Right ventricle myocardium inferior (tissue), 1 donor: ENCODE data around the gene OPCML. TPM values are rescaled to one million over a fixed set of nuclear protein-coding genes. Genes with fewer than 3 reads are reported as not detected.

ENCODE experiments used
- ATAC-seq: fragments of 200-7000 bp; cut with Tn5 transposase; one replicate; pipeline ENCODE4 v1.9.1; 2020; ENCODE audit warnings: mild to moderate bottlenecking, moderate library complexity
- DNase-seq: peaks from one replicate; pipeline ENCODE4 v3.0.0; 2021; ENCODE audit errors: missing footprints
- intact Hi-C: fragments of 100-400 bp; cut with DNase I; formaldehyde crosslinking; loops from one replicate; pipeline ENCODE4 v1.11.0; 2022
- total RNA-seq: library from RNA; stranded (reverse); fragmentation: NEBNext Ultra II Directional; extraction: Animal tissue kit (Norgen Biotek cat#: 25700); gene quantifications from one replicate; pipeline ENCODE4 v1.2.1, GENCODE V29; 2021
- donor health status: DM: no; HTN: yes; CAD: no; lungs with severe emphysema.

Gene OPCML
- total RNA-seq, 1 donor from 2014 or later = 0.05 TPM

DNA sequence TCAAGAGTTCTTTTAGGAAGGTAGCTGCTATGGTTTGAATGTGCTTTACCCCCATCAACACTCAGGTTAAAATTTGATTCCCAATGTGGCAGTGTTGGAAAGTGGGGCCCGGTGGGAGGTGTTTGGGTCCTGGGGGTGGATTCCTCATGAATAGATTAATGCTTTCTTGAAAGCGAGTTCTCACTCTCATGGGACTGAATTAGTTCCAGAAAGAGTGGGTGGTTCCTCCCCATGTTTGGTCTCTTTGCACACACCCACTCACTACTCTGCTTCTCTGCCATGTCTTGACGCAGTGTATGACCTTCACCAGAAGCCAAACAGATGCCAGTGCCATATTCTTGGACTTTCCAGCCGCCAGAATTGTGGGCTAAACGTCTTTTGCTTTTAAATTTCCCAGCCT lies 394.4 kb downstream of the OPCML start:
- intact Hi-C loops = no loop called here
- ATAC-seq (no peak), DNase-seq (no peak)

DNA sequence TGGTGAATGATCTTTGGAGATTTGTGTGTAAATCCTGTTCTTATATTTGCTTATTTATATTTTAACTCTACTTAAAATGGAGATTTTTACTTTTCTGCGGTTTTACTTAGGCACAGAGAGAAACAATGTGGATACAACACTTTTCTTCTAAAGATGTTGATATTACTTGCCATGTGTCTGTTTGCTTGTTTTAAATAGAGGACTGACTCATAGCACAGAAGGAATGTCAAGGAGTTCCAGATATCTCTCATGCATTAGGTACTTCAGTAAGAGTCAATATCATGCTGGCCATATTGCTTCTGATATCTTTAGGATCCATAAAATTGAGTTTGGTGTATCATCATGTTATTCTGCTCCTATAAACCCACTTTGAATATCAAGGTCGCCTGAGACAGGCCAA lies 395.0 kb downstream of the OPCML start:
- ATAC-seq (no peak), DNase-seq (no peak)
- intact Hi-C loops = no loop called here

GRCh38 chr11:133136376-133136775 lies 395.9 kb downstream of the OPCML start:
- ATAC-seq = no peak
- intact Hi-C loops = no loop called here
- DNase-seq = no peak

DNA sequence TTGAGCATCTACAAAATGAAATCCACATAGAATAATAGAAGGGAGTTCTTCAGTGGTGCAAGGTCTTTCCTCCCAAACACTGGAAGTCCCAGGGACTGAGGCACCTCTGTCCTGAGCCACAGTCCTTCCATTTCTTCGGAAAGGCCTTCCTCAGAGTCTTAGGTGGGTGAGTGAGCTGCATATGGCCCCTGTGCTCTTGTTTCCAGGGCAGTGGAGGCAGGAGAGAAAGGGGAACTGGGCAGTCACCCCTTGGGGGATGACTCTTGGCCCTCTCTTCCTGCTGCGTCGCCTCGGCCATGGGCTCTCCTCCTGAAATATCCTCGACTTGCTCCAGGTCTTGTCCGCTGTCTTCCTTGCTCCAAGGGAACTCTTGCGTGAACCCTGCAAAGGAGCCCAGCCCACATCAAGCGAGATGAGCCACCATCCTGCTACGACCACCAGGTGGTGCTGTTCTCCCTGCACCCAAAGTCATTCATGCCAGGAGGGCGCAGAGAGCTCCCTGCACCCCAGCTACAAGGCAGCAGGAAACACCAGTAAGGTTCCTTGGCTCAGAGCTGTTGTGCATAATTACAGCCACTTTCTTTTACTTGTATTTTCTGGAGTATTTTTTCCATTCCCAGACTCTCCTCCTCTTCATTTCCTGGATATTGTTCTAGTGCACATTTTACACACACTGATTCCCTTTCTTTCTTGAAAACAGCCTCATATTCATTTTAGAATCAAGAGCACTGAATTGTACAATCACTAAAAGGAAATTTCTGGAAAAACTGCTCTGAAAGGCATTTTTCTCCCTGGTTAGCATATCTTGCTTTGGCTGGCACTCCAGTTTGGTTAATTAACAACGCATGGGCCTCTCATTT lies 397.8 kb downstream of the OPCML start:
- ATAC-seq (peak; percentile 65), DNase-seq (no peak)
- intact Hi-C loops = loop anchor here (2.0 kb wide), 1 partner anchor 700 kb away; no protein-coding TSS in a partner anchor

DNA sequence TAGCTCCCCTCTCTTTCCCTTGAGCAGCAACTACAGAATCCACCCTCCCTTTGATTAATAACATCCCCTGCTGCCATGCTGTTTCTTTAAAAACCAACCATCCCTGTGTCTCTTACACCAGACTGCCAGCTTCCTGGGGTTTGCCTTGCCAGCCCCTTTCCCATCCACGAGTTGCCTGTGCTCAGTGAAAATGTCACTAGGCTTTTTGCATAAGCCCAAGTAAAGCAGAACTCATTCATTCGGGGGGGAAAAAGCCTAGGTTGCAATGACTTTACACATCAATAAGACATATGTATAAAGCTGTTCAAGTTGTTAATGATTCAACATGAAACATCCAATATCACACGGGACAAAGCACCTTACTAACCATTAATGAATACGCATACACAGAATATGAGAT lies 398.7 kb downstream of the OPCML start:
- no peak for ATAC-seq
- intact Hi-C loops = loop anchor here (2.0 kb wide), 1 partner anchor 701 kb away; no protein-coding TSS in a partner anchor
- DNase-seq = no peak

DNA sequence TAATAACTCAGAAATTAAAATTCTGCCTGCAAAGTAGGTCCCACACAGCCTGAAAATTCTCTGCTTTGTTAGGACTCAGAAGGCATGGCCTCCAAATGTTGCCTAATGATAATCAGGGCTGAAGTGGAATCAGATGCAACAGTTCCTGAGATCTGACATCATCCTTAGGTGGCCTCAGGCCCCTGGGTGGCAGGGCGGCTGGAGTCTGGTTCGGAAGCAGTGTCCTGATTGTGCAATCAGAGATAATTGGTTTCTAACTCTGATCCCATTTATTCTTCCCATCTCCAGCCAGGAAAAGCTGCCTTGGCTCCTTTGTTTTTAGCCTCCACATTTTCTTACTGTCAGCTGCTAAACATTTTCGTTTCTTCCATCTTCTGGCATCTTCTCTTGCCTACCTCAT lies 399.3 kb downstream of the OPCML start:
- intact Hi-C loops = no loop called here
- DNase-seq = no peak
- ATAC-seq = no peak

DNA sequence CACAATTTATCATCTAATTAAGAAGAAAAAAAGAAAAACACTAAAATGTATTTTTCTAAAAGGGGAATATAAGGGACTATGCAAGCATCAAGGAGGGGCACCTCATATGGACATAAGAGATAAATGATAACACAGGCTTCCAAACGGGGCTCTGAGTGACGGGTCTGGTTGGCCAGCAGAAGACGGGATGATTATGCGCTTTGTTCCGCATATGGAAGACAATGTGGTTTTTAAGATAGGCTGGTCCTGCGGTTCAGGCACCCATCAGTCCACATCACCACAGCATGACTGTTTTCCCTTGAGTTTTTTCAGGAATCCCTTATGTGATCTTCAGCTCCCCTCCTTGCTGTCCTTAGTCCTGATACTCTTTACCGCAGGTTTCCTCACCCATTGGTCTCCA lies 404.6 kb downstream of the OPCML start:
- DNase-seq (no peak), ATAC-seq (no peak)
- intact Hi-C loops = no loop called here

- DNase-seq (no peak), ATAC-seq (no peak)
- intact Hi-C loops = no loop called here
Measured at GRCh38 chr11:133123796-133124195, 408.5 kb downstream of the OPCML start.

DNA sequence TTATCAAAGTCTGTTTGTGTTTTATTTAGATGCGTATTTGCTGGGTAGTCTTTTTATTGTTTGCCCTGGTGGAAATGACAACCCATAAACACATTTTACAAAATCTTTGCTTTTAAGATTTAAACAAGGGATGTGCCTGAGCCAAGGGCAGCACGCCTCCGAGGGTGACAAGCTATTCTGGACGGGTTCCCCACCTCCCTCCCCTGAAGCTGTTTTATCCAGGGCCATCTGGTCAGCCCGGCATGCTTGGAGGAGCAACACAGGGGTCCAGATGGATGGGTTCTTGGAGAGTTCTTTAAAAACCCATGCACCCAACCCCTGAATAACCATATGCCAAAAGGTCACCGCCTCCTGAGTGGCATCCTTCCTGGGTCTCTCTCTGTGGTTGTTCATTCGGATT lies 408.9 kb downstream of the OPCML start:
- DNase-seq = no peak
- ATAC-seq = no peak
- intact Hi-C loops = no loop called here

- DNase-seq (no peak), ATAC-seq (no peak)
- intact Hi-C loops = no loop called here
Measured at GRCh38 chr11:133122256-133122655, 410.0 kb downstream of the OPCML start.

GRCh38 chr11:133118563-133119268 lies 413.6 kb downstream of the OPCML start:
- ATAC-seq = peak; percentile 89
- no peak for DNase-seq
- intact Hi-C loops = no loop called here

DNA sequence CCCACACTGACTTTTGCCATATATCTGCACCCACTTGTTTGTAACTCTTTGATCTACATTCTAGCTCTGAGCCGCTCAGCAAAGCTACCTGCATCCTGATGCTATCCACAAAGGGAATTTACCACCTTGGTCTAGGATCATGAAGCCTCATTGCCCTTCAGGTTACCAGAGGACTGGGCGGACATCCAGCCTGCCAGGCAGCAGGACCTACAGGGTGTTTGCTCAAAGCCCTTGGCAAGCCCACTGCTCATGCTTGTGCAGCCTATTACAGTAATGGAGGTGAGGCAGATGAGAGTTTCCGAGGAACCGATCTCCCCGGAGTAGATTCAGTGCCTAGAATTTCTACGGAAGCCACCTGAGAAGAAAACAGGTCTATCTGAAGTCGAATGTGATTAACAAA lies 417.2 kb downstream of the OPCML start:
- ATAC-seq (peak; percentile 52), DNase-seq (peak; percentile 72)
- intact Hi-C loops = no loop called here

DNA sequence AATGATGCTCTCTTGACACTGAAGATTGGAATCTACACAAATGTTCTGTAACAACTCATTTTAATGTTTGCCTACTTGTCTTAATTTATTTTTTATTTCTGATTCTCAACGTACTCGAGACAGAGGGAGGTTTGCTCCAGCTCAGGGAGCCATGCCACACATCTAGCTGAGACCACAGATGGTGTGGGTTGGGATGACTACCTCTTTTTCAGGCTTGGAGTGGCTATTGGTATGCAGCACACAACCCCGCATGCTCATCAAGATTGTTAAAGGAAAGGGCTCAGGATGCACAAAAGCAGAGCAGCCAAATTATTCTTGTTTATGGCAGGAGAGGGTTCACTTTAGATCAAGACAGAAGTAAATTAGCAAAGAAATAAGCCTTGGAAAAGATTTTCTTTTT lies 424.5 kb downstream of the OPCML start:
- DNase-seq (no peak), ATAC-seq (no peak)
- intact Hi-C loops = no loop called here

DNA sequence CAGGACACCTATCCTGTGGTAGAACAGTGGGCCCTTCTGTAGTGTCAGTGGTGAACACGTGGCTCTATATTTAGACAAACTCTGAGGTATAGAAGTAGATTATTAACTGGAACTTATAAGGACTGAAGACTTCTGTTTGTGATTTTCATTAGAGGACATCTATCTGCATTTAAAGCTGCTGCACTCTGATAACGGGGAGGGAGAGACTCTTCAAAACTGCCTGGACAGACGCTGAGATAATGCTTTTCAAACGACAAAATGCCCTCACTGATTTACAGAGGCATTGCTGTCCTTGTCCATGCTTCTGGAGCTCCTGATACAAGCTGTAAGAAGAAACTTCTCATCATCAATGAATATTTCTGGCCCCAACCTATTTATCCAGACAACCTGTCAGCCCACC lies 425.2 kb downstream of the OPCML start:
- ATAC-seq (no peak), DNase-seq (no peak)
- intact Hi-C loops = no loop called here

GRCh38 chr11:133106417-133106816 lies 425.9 kb downstream of the OPCML start:
- intact Hi-C loops = no loop called here
- ATAC-seq (no peak), DNase-seq (no peak)

DNA sequence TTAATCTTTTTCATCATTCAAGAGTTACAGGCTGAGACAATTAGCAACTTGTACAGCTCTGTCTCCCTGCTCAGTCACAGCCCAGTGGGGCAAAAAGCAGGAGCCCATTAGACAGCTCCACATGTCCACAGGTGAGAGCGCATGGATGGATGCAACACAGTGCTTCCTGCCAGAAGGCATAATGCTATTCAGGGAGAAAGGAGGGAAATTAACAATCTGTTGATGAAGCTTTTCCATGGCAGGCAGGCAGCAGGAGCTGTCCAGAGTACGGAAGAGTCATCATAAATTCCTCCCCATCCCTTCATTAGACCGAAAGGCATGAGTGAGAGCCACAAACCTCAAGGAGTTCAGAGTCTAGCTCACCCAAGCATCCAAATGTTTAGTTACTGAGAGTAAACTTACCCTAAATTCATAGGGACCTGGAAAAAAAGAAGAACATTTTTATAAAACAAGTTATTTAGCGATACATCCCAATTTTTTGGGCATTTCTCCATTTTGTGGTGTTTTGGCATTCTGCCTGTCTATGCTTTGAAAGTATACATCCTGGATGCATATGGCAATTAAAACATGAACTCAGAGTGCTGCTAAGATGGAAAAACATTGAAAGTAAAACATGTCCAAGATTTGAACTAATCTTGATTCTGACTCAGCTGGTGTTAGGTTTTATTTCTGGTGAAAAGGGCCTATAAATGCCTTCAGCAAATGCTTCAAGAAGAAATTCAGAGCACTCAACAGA lies 428.1 kb downstream of the OPCML start:
- intact Hi-C loops = no loop called here
- DNase-seq (no peak), ATAC-seq (no peak)

GRCh38 chr11:133096981-133097380 lies 435.3 kb downstream of the OPCML start:
- DNase-seq = no peak
- ATAC-seq = no peak
- intact Hi-C loops = no loop called here

DNA sequence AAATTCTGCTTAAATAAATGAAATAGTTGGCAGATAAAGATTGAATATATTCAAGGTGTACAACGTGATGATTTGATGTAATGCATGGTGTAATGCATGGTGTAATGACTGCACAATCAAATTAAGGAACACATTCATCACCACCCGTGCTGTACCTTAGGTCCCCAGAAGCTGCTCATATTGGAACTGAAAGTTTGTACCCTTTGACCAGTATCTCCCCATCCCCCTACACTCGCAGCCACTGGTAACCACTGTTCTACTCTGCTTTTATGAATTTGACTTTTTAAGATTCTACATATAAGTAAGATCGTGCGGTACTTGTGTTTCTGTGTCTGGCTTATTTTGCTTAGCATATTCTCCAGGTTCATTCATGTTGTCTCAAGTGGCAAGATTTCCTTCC lies 445.8 kb downstream of the OPCML start:
- ATAC-seq = no peak
- intact Hi-C loops = loop anchor here (10.0 kb wide), 1 partner anchor 528 kb away; no protein-coding TSS in a partner anchor
- DNase-seq = no peak

GRCh38 chr11:133082841-133083488 lies 449.3 kb downstream of the OPCML start:
- peak; percentile 74 for DNase-seq
- ATAC-seq = peak; percentile 93
- intact Hi-C loops = loop anchor here (1.0 to 10.0 kb wide), 2 partner anchors 74 to 532 kb away; no protein-coding TSS in a partner anchor
